ENCODE results near the gene SPACA9.

GRCh38 chr9:132876849-132877248, 1.8 kb upstream of the SPACA9 start:
- TF ChIP-seq CTCF (IDR thresholded peaks at IDR 0.05), result no peak
- TF ChIP-seq POLR2A (IDR thresholded peaks at IDR 0.05), result no peak
